Hepatocyte (in vitro differentiated cells): Measurements from ENCODE around the gene SLX4IP.

Source experiments
- CTCF ChIP-seq: fragments of 200-600 bp; sonication (generic); IDR thresholded peaks from 2 replicates; pipeline ENCODE4 v1.5.1; 2016; ENCODE audit warnings: antibody characterized with exemption, mild to moderate bottlenecking; ENCODE audit not compliant: poor library complexity
- EZH2phosphoT487 ChIP-seq: fragments of 200-600 bp; sonication (generic); IDR thresholded peaks from one replicate; pipeline ENCODE4 v1.6.1; 2018; ENCODE audit warnings: antibody characterized with exemption, mild to moderate bottlenecking, low read depth, moderate library complexity; ENCODE audit not compliant: unreplicated experiment, severe bottlenecking

- TF ChIP-seq CTCF (no peak), EZH2phosphoT487 (no peak)
Observed at GRCh38 chr20:10603971-10604864, 169.1 kb downstream of the SLX4IP start.
